Cardiac fibroblast (primary cell): Measurements from ENCODE around the gene SLC11A1.

Experiments used
- DNase-seq, 2 donors: peaks; one replicate each; pipeline versions ENCODE4 v3.0.0 to v3.0.0-alpha.2; 2010; ENCODE audit warnings: low read depth in 2 of 2
- H3K4me3 ChIP-seq, 2 donors: replicated peaks in 1 of 2; 1 replicate in 1 of 2; 2 replicates in 1 of 2; pipeline ENCODE4 v1.5.1; 2011; ENCODE audit warnings: low read depth in 2 of 2, low read length in 2 of 2, mild to moderate bottlenecking in 2 of 2, moderate library complexity in 1 of 2
- TF ChIP-seq, protein P1 (sequence below): IDR thresholded peaks from one replicate; pipeline ENCODE4 v1.5.1; 2011; ENCODE audit warnings: low read depth, mild to moderate bottlenecking, low read length, inconsistent platforms

The SLC11A1 gene

DNA sequence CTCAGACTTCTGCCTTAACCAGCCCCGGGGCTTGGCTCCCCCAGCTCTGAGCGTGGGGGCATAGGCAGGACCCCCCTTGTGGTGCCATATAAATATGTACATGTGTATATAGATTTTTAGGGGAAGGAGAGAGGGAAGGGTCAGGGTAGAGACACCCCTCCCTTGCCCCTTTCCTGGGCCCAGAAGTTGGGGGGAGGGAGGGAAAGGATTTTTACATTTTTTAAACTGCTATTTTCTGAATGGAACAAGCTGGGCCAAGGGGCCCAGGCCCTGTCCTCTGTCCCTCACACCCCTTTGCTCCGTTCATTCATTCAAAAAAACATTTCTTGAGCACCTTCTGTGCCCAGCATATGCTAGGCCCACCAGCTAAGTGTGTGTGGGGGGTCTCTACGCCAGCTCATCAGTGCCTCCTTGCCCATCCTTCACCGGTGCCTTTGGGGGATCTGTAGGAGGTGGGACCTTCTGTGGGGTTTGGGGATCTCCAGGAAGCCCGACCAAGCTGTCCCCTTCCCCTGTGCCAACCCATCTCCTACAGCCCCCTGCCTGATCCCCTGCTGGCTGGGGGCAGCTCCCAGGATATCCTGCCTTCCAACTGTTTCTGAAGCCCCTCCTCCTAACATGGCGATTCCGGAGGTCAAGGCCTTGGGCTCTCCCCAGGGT, 23.1 kb downstream of the SLC11A1 start:
- TF ChIP-seq, protein P1, sequence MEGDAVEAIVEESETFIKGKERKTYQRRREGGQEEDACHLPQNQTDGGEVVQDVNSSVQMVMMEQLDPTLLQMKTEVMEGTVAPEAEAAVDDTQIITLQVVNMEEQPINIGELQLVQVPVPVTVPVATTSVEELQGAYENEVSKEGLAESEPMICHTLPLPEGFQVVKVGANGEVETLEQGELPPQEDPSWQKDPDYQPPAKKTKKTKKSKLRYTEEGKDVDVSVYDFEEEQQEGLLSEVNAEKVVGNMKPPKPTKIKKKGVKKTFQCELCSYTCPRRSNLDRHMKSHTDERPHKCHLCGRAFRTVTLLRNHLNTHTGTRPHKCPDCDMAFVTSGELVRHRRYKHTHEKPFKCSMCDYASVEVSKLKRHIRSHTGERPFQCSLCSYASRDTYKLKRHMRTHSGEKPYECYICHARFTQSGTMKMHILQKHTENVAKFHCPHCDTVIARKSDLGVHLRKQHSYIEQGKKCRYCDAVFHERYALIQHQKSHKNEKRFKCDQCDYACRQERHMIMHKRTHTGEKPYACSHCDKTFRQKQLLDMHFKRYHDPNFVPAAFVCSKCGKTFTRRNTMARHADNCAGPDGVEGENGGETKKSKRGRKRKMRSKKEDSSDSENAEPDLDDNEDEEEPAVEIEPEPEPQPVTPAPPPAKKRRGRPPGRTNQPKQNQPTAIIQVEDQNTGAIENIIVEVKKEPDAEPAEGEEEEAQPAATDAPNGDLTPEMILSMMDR: no peak
- H3K4me3 ChIP-seq: no peak overlapping the region
- DNase-seq: no peak

DNA sequence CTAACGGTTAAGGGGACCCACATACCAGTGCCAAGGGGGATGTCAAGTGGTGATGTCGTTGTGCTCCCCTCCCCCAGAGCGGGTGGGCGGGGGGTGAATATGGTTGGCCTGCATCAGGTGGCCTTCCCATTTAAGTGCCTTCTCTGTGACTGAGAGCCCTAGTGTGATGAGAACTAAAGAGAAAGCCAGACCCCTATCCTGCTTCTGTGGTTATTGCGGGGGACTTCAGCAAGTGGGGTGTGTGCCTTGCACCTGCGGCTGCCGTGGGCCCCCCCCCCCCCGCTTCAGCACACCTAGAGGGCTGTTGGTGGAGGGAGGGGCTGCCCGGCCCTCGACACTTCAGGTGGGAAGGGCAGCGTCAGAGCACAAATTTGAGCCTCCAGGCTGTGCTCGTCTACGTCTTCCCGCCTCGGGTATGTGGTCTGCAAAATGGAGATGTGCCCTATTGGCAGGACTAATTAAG, 23.7 kb downstream of the SLC11A1 start:
- H3K4me3 ChIP-seq: peak overlapping the region; percentile 13 to 34
- TF ChIP-seq, protein P1: no peak
- no peak for DNase-seq

DNA sequence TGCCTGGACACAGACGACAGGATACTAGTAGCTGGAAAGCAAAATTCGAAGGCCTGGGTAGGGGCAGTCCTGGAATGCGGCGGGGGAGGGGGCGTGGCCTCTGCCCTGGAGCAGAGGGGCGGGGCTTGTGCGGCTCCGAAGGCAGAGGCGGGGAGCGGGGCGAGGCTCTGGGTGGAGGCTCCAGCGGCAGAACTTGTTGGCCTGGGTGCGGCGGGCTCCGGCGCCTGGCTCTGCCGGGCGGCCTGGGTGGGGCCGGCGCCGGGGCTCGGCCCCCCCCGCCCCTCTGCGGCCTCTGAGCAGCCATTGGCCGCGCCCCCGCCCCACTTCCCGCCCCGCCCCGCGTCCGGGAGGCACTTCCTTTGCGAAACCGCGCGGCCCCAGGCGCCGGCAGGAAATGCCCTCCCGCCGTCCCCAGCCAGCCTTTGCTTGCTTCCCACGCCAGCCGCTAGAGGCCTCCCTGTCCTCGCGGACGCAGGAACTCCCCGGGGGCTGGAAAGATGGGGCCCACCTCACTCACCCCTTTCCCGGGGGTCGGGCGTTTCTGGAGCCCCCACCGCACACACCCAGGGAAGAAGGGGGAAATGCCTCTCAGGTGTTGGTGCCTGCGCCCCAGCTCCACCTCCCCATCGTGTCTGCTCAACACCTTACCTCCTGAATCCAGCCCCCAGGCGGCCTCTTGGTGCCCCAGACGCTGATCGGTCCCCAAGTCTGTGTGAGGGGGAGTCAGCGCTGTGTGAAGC, 24.3 kb downstream of the SLC11A1 start:
- TF ChIP-seq, protein P1: peak; percentile 83
- H3K4me3 ChIP-seq: peak overlapping the region; percentile 37 to 39
- DNase-seq: peak; percentile 94 to 98

DNA sequence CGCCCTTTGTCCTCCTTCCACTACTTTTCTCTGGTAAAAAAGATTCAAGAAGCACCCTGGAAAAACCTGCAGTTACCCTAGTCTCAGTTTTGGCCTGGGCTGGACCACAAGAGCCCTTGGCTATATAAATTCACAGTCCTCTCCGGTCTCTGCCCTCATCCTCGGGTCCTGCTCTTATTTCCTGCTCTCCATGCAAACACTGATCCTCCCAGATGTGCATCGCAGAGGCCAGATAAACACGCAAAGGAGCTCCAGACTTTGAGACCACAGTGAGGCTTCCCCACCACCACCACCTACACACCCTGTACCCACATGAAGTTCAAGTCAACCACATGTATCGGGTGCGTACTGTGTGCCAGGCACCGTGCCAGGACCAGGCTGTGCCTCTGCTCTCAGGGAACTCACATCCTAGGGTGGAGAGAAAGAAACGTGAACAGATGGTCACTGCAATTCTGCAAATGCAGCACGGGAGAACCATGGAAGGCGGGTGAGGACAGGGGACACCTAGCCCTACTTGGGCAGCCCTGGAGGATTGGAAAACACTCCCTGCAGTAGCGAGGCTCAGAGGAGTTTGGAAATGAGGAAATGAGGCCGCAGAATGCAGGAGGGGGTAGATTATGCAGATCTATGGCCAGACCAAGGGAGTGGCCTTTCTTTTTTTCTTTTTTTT, 25.0 kb downstream of the SLC11A1 start:
- DNase-seq: peak; percentile 59 to 71
- peak overlapping the region; percentile 37 to 39 for H3K4me3 ChIP-seq
- TF ChIP-seq, protein P1: no peak

DNA sequence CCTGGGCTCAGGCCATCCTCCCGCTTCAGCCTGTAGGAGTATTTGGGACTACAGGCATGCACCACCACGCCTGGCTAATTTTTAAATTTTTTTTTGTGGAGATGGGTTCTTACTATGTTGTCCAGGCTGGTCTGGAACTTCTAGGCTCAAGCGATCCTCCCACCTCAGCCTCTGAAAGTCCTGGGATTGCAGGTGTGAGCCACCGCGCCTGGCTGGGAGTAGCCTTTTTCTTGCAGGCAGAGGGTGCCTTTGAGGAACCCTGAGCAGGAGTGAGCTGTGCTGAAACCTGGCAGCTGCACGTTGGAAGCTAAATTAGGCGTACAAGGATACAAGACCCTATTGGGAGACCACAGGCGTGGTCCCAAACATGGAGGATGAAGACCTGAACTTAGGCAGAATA, 25.6 kb downstream of the SLC11A1 start:
- DNase-seq: no peak
- H3K4me3 ChIP-seq: no peak overlapping the region
- TF ChIP-seq, protein P1: no peak

DNA sequence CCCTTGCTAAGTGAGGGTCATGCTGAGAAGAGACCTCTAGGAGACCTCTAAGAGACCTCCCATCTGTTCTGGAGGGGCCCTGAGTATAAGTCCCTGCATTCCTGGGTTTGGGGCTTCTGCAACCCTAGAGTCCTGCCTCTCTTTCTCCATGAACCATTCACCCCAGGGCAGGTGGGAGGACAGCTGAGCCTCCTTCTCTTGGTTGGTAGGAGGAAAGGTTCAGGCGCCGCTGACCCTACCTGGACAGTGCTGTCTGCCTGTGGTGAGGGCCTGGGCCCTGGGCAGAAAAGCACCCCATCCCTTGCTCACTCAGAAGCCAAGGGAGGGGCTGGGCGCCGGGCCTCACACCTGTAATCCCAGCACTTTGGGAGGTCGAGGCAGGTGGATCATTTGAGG, 36.2 kb downstream of the SLC11A1 start:
- TF ChIP-seq, protein P1: no peak
- DNase-seq: no peak
- H3K4me3 ChIP-seq: no peak overlapping the region
